GM18517 (cell line): ENCODE results near the gene SH3RF1.
A peak's percentile ranks its signal among the peaks of the same experiment; 100 is the strongest.
"Not testable (repeated sequence)": the region's sequence is repeated elsewhere in the genome, so short reads cannot be mapped to it uniquely, and the experiment has no call there.

Experiments
- ATAC-seq: cut with Tn5 transposase; IDR thresholded peaks from one replicate; pipeline ENCODE4 v1.9.1; 2021; ENCODE audit warnings: mild to moderate bottlenecking, moderate library complexity; ENCODE audit not compliant: unreplicated experiment

SH3RF1 gene

GRCh38 chr4:169270810-169271691, at the start of gene SH3RF1:
SH3RF1 (minus strand) TSS chr4:169270956; CDS start chr4:169269212, 1,744 bp downstream.
- peak; percentile 52 for ATAC-seq

GRCh38 chr4:169315530-169316343, 45.0 kb upstream of the SH3RF1 start:
- ATAC-seq: no peak

GRCh38 chr4:169314906-169315305, 44.1 kb upstream of the SH3RF1 start:
- ATAC-seq: no peak

- ATAC-seq: no peak
Observed at GRCh38 chr4:169313732-169314131, 43.0 kb upstream of the SH3RF1 start.

GRCh38 chr4:169312690-169313422, 42.1 kb upstream of the SH3RF1 start:
- no peak for ATAC-seq

GRCh38 chr4:169311643-169312365, 41.0 kb upstream of the SH3RF1 start:
- ATAC-seq: peak; percentile 88

GRCh38 chr4:169309326-169309967, 38.7 kb upstream of the SH3RF1 start:
- no peak for ATAC-seq

GRCh38 chr4:169307576-169307975, 36.8 kb upstream of the SH3RF1 start:
- ATAC-seq: no peak

GRCh38 chr4:169305651-169306050, 34.9 kb upstream of the SH3RF1 start:
- no peak for ATAC-seq

GRCh38 chr4:169305173-169305572, 34.4 kb upstream of the SH3RF1 start:
- ATAC-seq: no peak

- ATAC-seq: no peak
Observed at GRCh38 chr4:169295822-169296221, 25.1 kb upstream of the SH3RF1 start.

- peak; percentile 87 for ATAC-seq
Observed at GRCh38 chr4:169293343-169294176, 22.8 kb upstream of the SH3RF1 start.

- not testable (repeated sequence) for ATAC-seq
Observed at GRCh38 chr4:169287983-169288382, 17.2 kb upstream of the SH3RF1 start.

- ATAC-seq: no peak
Observed at GRCh38 chr4:169286562-169287301, 16.0 kb upstream of the SH3RF1 start.

- no peak for ATAC-seq
Observed at GRCh38 chr4:169283114-169283509, 12.4 kb upstream of the SH3RF1 start.

GRCh38 chr4:169282429-169283113, 11.8 kb upstream of the SH3RF1 start:
- ATAC-seq: no peak

GRCh38 chr4:169279108-169279507, 8.4 kb upstream of the SH3RF1 start:
- ATAC-seq: no peak

- no peak for ATAC-seq
Observed at GRCh38 chr4:169278624-169279023, 7.9 kb upstream of the SH3RF1 start.
